Activated naive CD4-positive, alpha-beta T cell (primary cell): ENCODE measurements around the gene RGL1.
"Not testable (repeated sequence)": the region's sequence is repeated elsewhere in the genome, so short reads cannot be mapped to it uniquely, and the experiment has no call there.

Experiments used
- DNase-seq, 4 experiments: peaks; one replicate each; lab custom pipeline; 2025; lab: John Stamatoyannopoulos, UW

The RGL1 gene

GRCh38 chr1:183804916-183805841, at the start of gene RGL1:
RGL1 (plus strand) TSS chr1:183805120; CDS start chr1:183805298, 178 bp downstream.
- peak in 1 of 4 experiments; percentile 14 for DNase-seq

- no peak for DNase-seq
These were observed 48.6 kb upstream of the RGL1 start for GRCh38 chr1:183756326-183756725.

GRCh38 chr1:183757061-183757460, 47.9 kb upstream of the RGL1 start:
- DNase-seq, result no peak

GRCh38 chr1:183758913-183759312, 46.0 kb upstream of the RGL1 start:
- DNase-seq, result no peak

GRCh38 chr1:183760661-183761060, 44.3 kb upstream of the RGL1 start:
- no peak for DNase-seq

GRCh38 chr1:183761871-183762270, 43.0 kb upstream of the RGL1 start:
- DNase-seq, result no peak

GRCh38 chr1:183762856-183763255, 42.1 kb upstream of the RGL1 start:
- DNase-seq, result not testable (repeated sequence)

- no peak for DNase-seq
These were observed 39.9 kb upstream of the RGL1 start for GRCh38 chr1:183764981-183765380.

GRCh38 chr1:183769956-183770815, 34.7 kb upstream of the RGL1 start:
- no peak for DNase-seq

- no peak for DNase-seq
These were observed 34.1 kb upstream of the RGL1 start for GRCh38 chr1:183770816-183771128.

- DNase-seq, result no peak
These were observed 31.2 kb upstream of the RGL1 start for GRCh38 chr1:183773482-183774274.

GRCh38 chr1:183774938-183775337, 30.0 kb upstream of the RGL1 start:
- DNase-seq, result no peak

- no peak for DNase-seq
These were observed 28.2 kb upstream of the RGL1 start for GRCh38 chr1:183776731-183777130.

GRCh38 chr1:183777328-183777727, 27.6 kb upstream of the RGL1 start:
- no peak for DNase-seq

- no peak for DNase-seq
These were observed 26.9 kb upstream of the RGL1 start for GRCh38 chr1:183778045-183778444.

- DNase-seq, result no peak
These were observed 26.1 kb upstream of the RGL1 start for GRCh38 chr1:183778568-183779433.

GRCh38 chr1:183780159-183780558, 24.8 kb upstream of the RGL1 start:
- DNase-seq, result no peak

GRCh38 chr1:183780757-183781156, 24.2 kb upstream of the RGL1 start:
- DNase-seq, result no peak

GRCh38 chr1:183783342-183783741, 21.6 kb upstream of the RGL1 start:
- no peak for DNase-seq

- DNase-seq, result no peak
These were observed 20.9 kb upstream of the RGL1 start for GRCh38 chr1:183783767-183784637.
